ENCODE measurements around the gene ITPR3. TPM values are rescaled to one million over a fixed set of nuclear protein-coding genes. Genes with fewer than 3 reads are reported as not detected.

ITPR3 gene
- total and polyA plus RNA-seq, 2 donors (not counting 3 experiments of a cell fraction or from before 2014, with no cell fraction given): 28.8 to 52.2 TPM

DNA sequence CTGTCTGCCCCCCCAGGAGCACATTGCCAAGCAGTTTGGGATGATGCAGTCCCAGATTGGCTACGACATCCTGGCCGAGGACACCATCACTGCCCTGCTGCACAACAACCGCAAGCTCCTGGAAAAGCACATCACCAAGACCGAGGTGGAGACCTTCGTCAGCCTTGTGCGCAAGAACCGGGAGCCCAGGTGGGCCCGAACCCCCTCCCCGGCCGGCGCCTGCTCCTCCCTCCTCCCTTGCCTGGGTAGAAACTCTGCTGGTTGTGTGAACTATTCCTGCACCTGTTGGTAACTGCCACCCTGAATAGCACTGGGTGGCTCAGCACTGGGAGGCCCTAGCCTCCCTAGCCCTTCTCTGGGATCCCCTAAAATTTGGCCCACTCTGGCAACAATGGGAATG is 46.7 kb downstream of the ITPR3 start:
- H3K4me3 ChIP-seq (replicated peaks in 1 of 3; ENCODE audit: insufficient read depth in 1 of 3, low read depth in 1 of 3, low read length in 3 of 3): no peak overlapping the region
- H3K27me3 ChIP-seq (ENCODE audit: control insufficient read depth in 2 of 2, insufficient read depth in 2 of 2, low read length in 2 of 2): no peaks in the 10 kb centered on the region
- ChIA-PET CTCF (interaction anchor here (1.0 to 2.7 kb wide), 2 partner anchors 16 to 33 kb away, joined by 3 to 15 read pairs; no protein-coding TSS in a partner anchor), POLR2A (no interaction called here)
- intact Hi-C loops (cut with micrococcal nuclease): no loop called here
- H3K27ac ChIP-seq (ENCODE audit: insufficient read depth, low read depth, low read length): no peak overlapping the region
- H2AFZ ChIP-seq (ENCODE audit: low read depth, low read length): no peak overlapping the region
- no peaks in the 10 kb centered on the region for H4K20me1 ChIP-seq (replicated peaks; ENCODE audit: control insufficient read depth, extremely low read depth, insufficient read depth, low read length)
- DNase-seq (ENCODE audit: low read depth, low spot score): no peak
- dilution Hi-C loops (cut with MboI; ENCODE audit: extremely low pct_ligation_motif_present, low sequenced_read_pairs): no loop called here
- H3K4me1 ChIP-seq (ENCODE audit: control insufficient read depth, extremely low read depth, insufficient read depth, low read length): peaks cover 3% of the 10 kb centered on the region
- no TSS peak for BruUV-seq (replicated peaks)
- no peaks in the 10 kb centered on the region for H3K9me1 ChIP-seq (replicated peaks; ENCODE audit: control insufficient read depth, extremely low read depth, insufficient read depth, low read length)
- no peak overlapping the region for H3K9ac ChIP-seq (replicated peaks; ENCODE audit: extremely low read depth, insufficient read depth, low read length)
- TF ChIP-seq, protein P1, sequence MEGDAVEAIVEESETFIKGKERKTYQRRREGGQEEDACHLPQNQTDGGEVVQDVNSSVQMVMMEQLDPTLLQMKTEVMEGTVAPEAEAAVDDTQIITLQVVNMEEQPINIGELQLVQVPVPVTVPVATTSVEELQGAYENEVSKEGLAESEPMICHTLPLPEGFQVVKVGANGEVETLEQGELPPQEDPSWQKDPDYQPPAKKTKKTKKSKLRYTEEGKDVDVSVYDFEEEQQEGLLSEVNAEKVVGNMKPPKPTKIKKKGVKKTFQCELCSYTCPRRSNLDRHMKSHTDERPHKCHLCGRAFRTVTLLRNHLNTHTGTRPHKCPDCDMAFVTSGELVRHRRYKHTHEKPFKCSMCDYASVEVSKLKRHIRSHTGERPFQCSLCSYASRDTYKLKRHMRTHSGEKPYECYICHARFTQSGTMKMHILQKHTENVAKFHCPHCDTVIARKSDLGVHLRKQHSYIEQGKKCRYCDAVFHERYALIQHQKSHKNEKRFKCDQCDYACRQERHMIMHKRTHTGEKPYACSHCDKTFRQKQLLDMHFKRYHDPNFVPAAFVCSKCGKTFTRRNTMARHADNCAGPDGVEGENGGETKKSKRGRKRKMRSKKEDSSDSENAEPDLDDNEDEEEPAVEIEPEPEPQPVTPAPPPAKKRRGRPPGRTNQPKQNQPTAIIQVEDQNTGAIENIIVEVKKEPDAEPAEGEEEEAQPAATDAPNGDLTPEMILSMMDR (IDR thresholded peaks at IDR 0.05; ENCODE audit: extremely low read depth in 1 of 2, insufficient read depth in 1 of 2, low read depth in 1 of 2, low read length in 2 of 2): no peak
- no peak for TF ChIP-seq POLR2AphosphoS5 (IDR thresholded peaks at IDR 0.05; ENCODE audit: insufficient read depth, low read depth, low read length)
- no peak for TF ChIP-seq MYC (IDR thresholded peaks at IDR 0.05; ENCODE audit: low read depth, low read length)
- no peak for TF ChIP-seq FOS (IDR thresholded peaks at IDR 0.05; ENCODE audit: borderline replicate concordance, insufficient read depth, low read length)
- no peak for TF ChIP-seq JUN (IDR thresholded peaks at IDR 0.05; ENCODE audit: borderline replicate concordance, insufficient read depth, insufficient read length, low read depth)
- no peak for TF ChIP-seq POLR2A (IDR thresholded peaks at IDR 0.05; ENCODE audit: low read depth, low read length)
- TF ChIP-seq GATA2 (IDR thresholded peaks at IDR 0.05; ENCODE audit: insufficient read depth, insufficient read length, low read depth, low read length): no peak
- TF ChIP-seq, protein P2, sequence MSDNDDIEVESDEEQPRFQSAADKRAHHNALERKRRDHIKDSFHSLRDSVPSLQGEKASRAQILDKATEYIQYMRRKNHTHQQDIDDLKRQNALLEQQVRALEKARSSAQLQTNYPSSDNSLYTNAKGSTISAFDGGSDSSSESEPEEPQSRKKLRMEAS (IDR thresholded peaks at IDR 0.05; ENCODE audit: insufficient read depth, insufficient read length): no peak
- no peak overlapping the region for H3K4me2 ChIP-seq (ENCODE audit: insufficient read depth, low read length)
- H3K36me3 ChIP-seq (ENCODE audit: control insufficient read depth in 2 of 2, extremely low read depth in 1 of 2, insufficient read depth in 2 of 2, low read length in 2 of 2): peaks cover 0 to 22% of the 10 kb centered on the region in 2 experiments
- no peaks in the 10 kb centered on the region for H3K79me2 ChIP-seq (ENCODE audit: control insufficient read depth, insufficient read depth, low read length)
- no peaks in the 10 kb centered on the region for H3K9me3 ChIP-seq (replicated peaks; ENCODE audit: control insufficient read depth, insufficient read depth, low read length)
- FAIRE-seq: no peak

Data from endothelial cell of umbilical vein (primary cell).